Lower leg skin (tissue), 3 donors: ENCODE measurements around the gene RINT1.
A peak's percentile ranks its signal among the peaks of the same experiment; 100 is the strongest.

Source experiments
- CTCF ChIP-seq, 3 donors: fragments of 450-650 bp; IDR thresholded peaks; one replicate each; pipeline ENCODE4 v1.5.1; 2016; ENCODE audit warnings: antibody characterized with exemption in 3 of 3, mild to moderate bottlenecking in 3 of 3, moderate library complexity in 2 of 3
- POLR2A ChIP-seq, 2 donors: fragments of 450-650 bp; IDR thresholded peaks; one replicate each; pipeline ENCODE4 v1.6.1; 2016 to 2017; ENCODE audit warnings: antibody characterized with exemption in 2 of 2, mild to moderate bottlenecking in 1 of 2, moderate library complexity in 1 of 2

- TF ChIP-seq CTCF (IDR thresholded peaks at IDR 0.05) (peak in 1 of 3 donors; percentile 11), POLR2A (IDR thresholded peaks at IDR 0.05) (peak in 1 of 2 donors; percentile 6)
Measured at GRCh38 chr7:105531792-105532671, at the start of gene RINT1.
